H9 (cell line): ENCODE data around the gene AFAP1. TPM values are rescaled to one million over a fixed set of nuclear protein-coding genes. Genes with fewer than 3 reads are reported as not detected.

Source experiments
- DNase-seq: peaks from one replicate; pipeline ENCODE4 v3.0.0-alpha.2; 2017
- H2AFZ ChIP-seq: one replicate; pipeline ENCODE4 v1.6.1; 2013; ENCODE audit warnings: mild to moderate bottlenecking, low read length, control low read depth, moderate library complexity
- H2AK5ac ChIP-seq: 2 replicates; pipeline ENCODE4 v1.6.1; 2013; ENCODE audit warnings: low read length, control low read depth, mixed read lengths; ENCODE audit not compliant: insufficient read length
- H2BK120ac ChIP-seq: one replicate; pipeline ENCODE4 v1.6.1; 2013; ENCODE audit warnings: low read depth, mild to moderate bottlenecking, low read length, control low read depth, inconsistent platforms; ENCODE audit not compliant: poor library complexity, severe bottlenecking
- H2BK12ac ChIP-seq: 2 replicates; pipeline ENCODE4 v1.6.1; 2013; ENCODE audit warnings: low read length, control low read depth, mixed read lengths, low read depth; ENCODE audit not compliant: insufficient read length
- H2BK15ac ChIP-seq: 2 replicates; pipeline ENCODE4 v1.6.1; 2013; ENCODE audit warnings: low read depth, low read length, control low read depth
- H2BK20ac ChIP-seq: one replicate; pipeline ENCODE4 v1.6.1; 2013; ENCODE audit warnings: low read depth, mild to moderate bottlenecking, low read length, control low read depth, inconsistent platforms; ENCODE audit not compliant: poor library complexity, severe bottlenecking
- H2BK5ac ChIP-seq: 2 replicates; pipeline ENCODE4 v1.6.1; 2013; ENCODE audit warnings: low read length, control low read depth, mixed read lengths; ENCODE audit not compliant: insufficient read length
- H3K14ac ChIP-seq: 2 replicates; pipeline ENCODE4 v1.6.1; 2013; ENCODE audit warnings: low read length, control low read depth; ENCODE audit not compliant: insufficient read depth
- H3K18ac ChIP-seq: 2 replicates; pipeline ENCODE4 v1.6.1; 2013; ENCODE audit warnings: low read depth, mild to moderate bottlenecking, mixed read lengths, low read length, control low read depth; ENCODE audit not compliant: insufficient read length
- H3K23ac ChIP-seq: 2 replicates; pipeline ENCODE4 v1.6.1; 2013; ENCODE audit warnings: low read length, control low read depth, mixed read lengths, low read depth; ENCODE audit not compliant: insufficient read length
- H3K23me2 ChIP-seq: 2 replicates; pipeline ENCODE4 v1.6.1; 2013; ENCODE audit warnings: low read depth, mild to moderate bottlenecking, mixed read lengths, low read length, control low read depth; ENCODE audit not compliant: insufficient read length, poor library complexity, severe bottlenecking
- H3K27ac ChIP-seq: 2 replicates; pipeline ENCODE4 v1.5.1; 2013; ENCODE audit warnings: low read length, control low read depth, mixed read lengths, low read depth; ENCODE audit not compliant: insufficient read length
- H3K27me3 ChIP-seq: 2 replicates; pipeline ENCODE4 v1.6.1; 2013; ENCODE audit warnings: low read length, control low read depth, inconsistent platforms; ENCODE audit not compliant: insufficient read depth
- H3K4ac ChIP-seq: 2 replicates; pipeline ENCODE4 v1.6.1; 2013; ENCODE audit warnings: low read depth, mild to moderate bottlenecking, control low read depth, inconsistent platforms, low read length, moderate library complexity
- H3K4me1 ChIP-seq: 2 replicates; pipeline ENCODE4 v1.6.1; 2013; ENCODE audit warnings: low read length, control low read depth, inconsistent platforms; ENCODE audit not compliant: insufficient read depth
- H3K4me2 ChIP-seq: 2 replicates; pipeline ENCODE4 v1.6.1; 2013; ENCODE audit warnings: low read length, control low read depth, mixed read lengths; ENCODE audit not compliant: insufficient read length, insufficient read depth
- H3K56ac ChIP-seq: 2 replicates; pipeline ENCODE4 v1.6.1; 2013; ENCODE audit warnings: low read depth, mild to moderate bottlenecking, mixed read lengths, low read length, control low read depth; ENCODE audit not compliant: insufficient read length
- H3K79me1 ChIP-seq: 2 replicates; pipeline ENCODE4 v1.6.1; 2013; ENCODE audit warnings: low read depth, mild to moderate bottlenecking, moderate library complexity, low read length, control low read depth, inconsistent platforms; ENCODE audit not compliant: insufficient read depth, poor library complexity, severe bottlenecking
- H3K79me2 ChIP-seq: 2 replicates; pipeline ENCODE4 v1.6.1; 2013; ENCODE audit warnings: low read length, control low read depth, inconsistent platforms; ENCODE audit not compliant: insufficient read depth
- H3K9ac ChIP-seq: 2 replicates; pipeline ENCODE4 v1.6.1; 2013; ENCODE audit warnings: low read length, control low read depth, mixed read lengths; ENCODE audit not compliant: insufficient read length; ENCODE audit errors: extremely low read depth
- H3K9me3 ChIP-seq: one replicate; pipeline ENCODE4 v1.6.1; 2013; ENCODE audit warnings: low read depth, low read length, inconsistent platforms; ENCODE audit not compliant: control insufficient read depth
- H3T11ph ChIP-seq: one replicate; pipeline ENCODE4 v1.6.1; 2013; ENCODE audit warnings: mild to moderate bottlenecking, low read length, control low read depth, inconsistent platforms
- H4K20me1 ChIP-seq: one replicate; pipeline ENCODE4 v1.6.1; 2013; ENCODE audit not compliant: control insufficient read depth, insufficient read length, insufficient read depth
- H4K5ac ChIP-seq: 2 replicates; pipeline ENCODE4 v1.6.1; 2013; ENCODE audit warnings: low read depth, mild to moderate bottlenecking, mixed read lengths, low read length, control low read depth; ENCODE audit not compliant: insufficient read length
- H4K8ac ChIP-seq: replicated peaks from 2 replicates; pipeline ENCODE4 v1.6.1; 2013; ENCODE audit warnings: low read length, control low read depth, mixed read lengths, low read depth; ENCODE audit not compliant: insufficient read length
- H4K91ac ChIP-seq: 2 replicates; pipeline ENCODE4 v1.6.1; 2013; ENCODE audit warnings: low read depth, mild to moderate bottlenecking, moderate library complexity, mixed read lengths, low read length, control low read depth; ENCODE audit not compliant: insufficient read length
- H3K27ac Mint-ChIP-seq, 3 experiments: 2 replicates in 2 of 3; 3 replicates in 1 of 3; pipeline ENCODE4 v1.8.0; 2020 to 2021; ENCODE audit warnings: mixed read lengths in 3 of 3, mild to moderate bottlenecking in 1 of 3, moderate library complexity in 1 of 3
- H3K27me3 Mint-ChIP-seq: 2 replicates; pipeline ENCODE4 v1.8.0; 2021; ENCODE audit warnings: low read depth, mild to moderate bottlenecking, moderate library complexity, mixed read lengths
- H3K36me3 Mint-ChIP-seq, 3 experiments: 2 replicates in 2 of 3; 3 replicates in 1 of 3; pipeline ENCODE4 v1.8.0; 2020 to 2021; ENCODE audit warnings: low read depth in 3 of 3, mixed read lengths in 3 of 3; ENCODE audit not compliant: insufficient read depth in 1 of 3
- H3K4me1 Mint-ChIP-seq, 2 experiments: 2 replicates each; pipeline ENCODE4 v1.8.0; 2020; ENCODE audit warnings: mixed read lengths in 2 of 2
- H3K4me3 Mint-ChIP-seq, 2 experiments: 2 replicates in 1 of 2; 3 replicates in 1 of 2; pipeline ENCODE4 v1.8.0; 2020 to 2021; ENCODE audit warnings: mild to moderate bottlenecking in 2 of 2, mixed read lengths in 2 of 2, moderate library complexity in 1 of 2
- H3K9me3 Mint-ChIP-seq, 2 experiments: 2 replicates in 1 of 2; 3 replicates in 1 of 2; pipeline ENCODE4 v1.8.0; 2020; ENCODE audit warnings: mild to moderate bottlenecking in 2 of 2, mixed read lengths in 2 of 2, moderate library complexity in 1 of 2
- WGBS: extraction: QIAGEN DNeasy Blood & Tissue Kit; methylation state at CpG from one replicate; pipeline ENCODE4 v1.1.7; 2013; ENCODE audit warnings: missing lambda C conversion rate, low lambda C conversion rate, mixed read lengths; ENCODE audit not compliant: insufficient read length; ENCODE audit errors: extremely low coverage; 5-methylcytosine and 5-hydroxymethylcytosine counted together
- total RNA-seq: library from RNA; stranded (reverse); gene quantifications from 2 replicates; pipeline ENCODE4 v1.2.1, GENCODE V29; 2021
- TF ChIP-seq, protein P1 (sequence below): fragments of 200-600 bp; sonication (generic); conservative IDR thresholded peaks from 3 replicates; pipeline ENCODE4 v1.8.0; 2021; ENCODE audit warnings: antibody characterized with exemption, mild to moderate bottlenecking

Gene AFAP1
- total RNA-seq, 1 experiment from 2014 or later = 6.5 TPM

DNA sequence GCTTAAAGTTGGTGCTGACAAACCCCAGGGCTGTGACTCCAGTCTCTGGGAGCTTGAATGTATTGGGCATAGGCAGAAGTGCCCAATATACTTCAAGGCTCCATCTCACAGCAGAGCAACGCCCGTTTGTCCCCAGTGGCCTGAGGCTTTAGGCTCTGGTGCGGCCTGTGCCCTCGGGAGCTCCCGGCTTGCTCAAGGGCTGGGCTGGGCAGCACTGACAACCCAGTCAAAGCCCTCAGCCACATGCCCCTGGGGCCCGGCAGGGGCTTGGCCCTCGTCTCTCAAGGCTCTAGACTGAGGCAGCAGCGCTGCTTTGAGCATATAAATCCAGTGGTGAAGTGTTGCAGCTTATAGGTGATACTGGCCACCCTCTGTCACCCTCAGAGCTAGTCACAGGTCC, 203.7 kb downstream of the AFAP1 start:
- Mint-ChIP-seq H3K27ac (no peak overlapping the region), H3K36me3 (no peaks in the 10 kb centered on the region), H3K9me3 (no peaks in the 10 kb centered on the region), H3K27me3 (peaks cover 6% of the 10 kb centered on the region), H3K4me1 (0 out of 4 replicates have a peak, but pooled peaks cover 0 to 4% of the 10 kb centered on the region in 2 experiments), H3K4me3 (no peak overlapping the region)
- H3K4me1 ChIP-seq = no peaks in the 10 kb centered on the region
- no peak overlapping the region for H3K4me2 ChIP-seq
- no peak overlapping the region for H4K91ac ChIP-seq
- no peak overlapping the region for H3K14ac ChIP-seq
- no peak overlapping the region for H3K56ac ChIP-seq
- no peaks in the 10 kb centered on the region for H3K9me3 ChIP-seq
- no peak overlapping the region for H2AFZ ChIP-seq
- no peak overlapping the region for H2BK120ac ChIP-seq
- H2BK15ac ChIP-seq = no peak overlapping the region
- H2BK5ac ChIP-seq = no peak overlapping the region
- no peak overlapping the region for H3T11ph ChIP-seq
- no peaks in the 10 kb centered on the region for H4K20me1 ChIP-seq
- H3K4ac ChIP-seq = no peak overlapping the region
- DNase-seq = no peak
- no peaks in the 10 kb centered on the region for H3K27me3 ChIP-seq
- TF ChIP-seq, protein P1, sequence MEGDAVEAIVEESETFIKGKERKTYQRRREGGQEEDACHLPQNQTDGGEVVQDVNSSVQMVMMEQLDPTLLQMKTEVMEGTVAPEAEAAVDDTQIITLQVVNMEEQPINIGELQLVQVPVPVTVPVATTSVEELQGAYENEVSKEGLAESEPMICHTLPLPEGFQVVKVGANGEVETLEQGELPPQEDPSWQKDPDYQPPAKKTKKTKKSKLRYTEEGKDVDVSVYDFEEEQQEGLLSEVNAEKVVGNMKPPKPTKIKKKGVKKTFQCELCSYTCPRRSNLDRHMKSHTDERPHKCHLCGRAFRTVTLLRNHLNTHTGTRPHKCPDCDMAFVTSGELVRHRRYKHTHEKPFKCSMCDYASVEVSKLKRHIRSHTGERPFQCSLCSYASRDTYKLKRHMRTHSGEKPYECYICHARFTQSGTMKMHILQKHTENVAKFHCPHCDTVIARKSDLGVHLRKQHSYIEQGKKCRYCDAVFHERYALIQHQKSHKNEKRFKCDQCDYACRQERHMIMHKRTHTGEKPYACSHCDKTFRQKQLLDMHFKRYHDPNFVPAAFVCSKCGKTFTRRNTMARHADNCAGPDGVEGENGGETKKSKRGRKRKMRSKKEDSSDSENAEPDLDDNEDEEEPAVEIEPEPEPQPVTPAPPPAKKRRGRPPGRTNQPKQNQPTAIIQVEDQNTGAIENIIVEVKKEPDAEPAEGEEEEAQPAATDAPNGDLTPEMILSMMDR = no peak
- no peak overlapping the region for H3K9ac ChIP-seq
- H2BK12ac ChIP-seq = no peak overlapping the region
- H3K27ac ChIP-seq = no peak overlapping the region
- H2AK5ac ChIP-seq = no peak overlapping the region
- no peak overlapping the region for H4K5ac ChIP-seq
- H3K79me1 ChIP-seq = no peaks in the 10 kb centered on the region
- no CpG with 5 or more reads among the region's 8 CpGs for WGBS
- no peak overlapping the region for H3K23ac ChIP-seq
- no peak overlapping the region for H2BK20ac ChIP-seq
- no peaks in the 10 kb centered on the region for H3K23me2 ChIP-seq
- H4K8ac ChIP-seq = no peak overlapping the region
- no peak overlapping the region for H3K18ac ChIP-seq
- H3K79me2 ChIP-seq = no peaks in the 10 kb centered on the region
